ENCODE measurements around the gene NOS2. TPM values are rescaled to one million over a fixed set of nuclear protein-coding genes. Genes with fewer than 3 reads are reported as not detected.

Gene NOS2
- total RNA-seq, 4 donors from 2014 or later = 0.07 to 0.40 (median 0.35) TPM

DNA sequence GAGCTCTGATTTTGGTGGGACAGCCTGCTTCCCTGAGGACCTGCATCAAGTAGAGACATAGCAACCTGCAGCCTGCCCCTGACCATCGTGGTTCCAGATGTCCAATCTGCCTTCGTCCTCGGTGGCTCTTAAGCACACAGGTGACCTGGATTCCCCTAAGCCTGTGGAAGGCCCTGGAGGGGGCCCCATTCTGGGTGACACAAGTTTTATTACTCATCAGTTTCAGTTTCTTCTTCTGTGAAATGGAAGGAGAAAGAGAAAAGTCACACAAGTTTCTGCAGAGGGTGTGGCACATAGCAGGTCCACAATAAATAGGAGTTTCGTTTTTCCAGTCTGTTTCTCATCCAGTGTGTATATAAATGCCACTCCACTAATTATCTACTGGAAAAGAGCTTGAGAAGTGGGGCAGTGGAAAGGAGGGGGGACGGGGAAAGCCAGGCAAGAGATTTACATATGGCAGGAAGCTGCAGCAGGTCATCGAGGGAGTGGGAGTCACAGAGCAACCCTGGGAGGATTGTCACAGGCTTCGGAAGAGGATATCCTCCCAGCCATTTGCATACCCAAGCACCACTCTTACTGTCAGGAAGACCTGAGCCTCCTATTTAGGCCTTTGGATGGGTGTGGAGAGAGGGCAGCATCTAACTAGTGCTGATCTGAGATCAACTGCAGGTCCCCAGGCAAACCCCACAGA is 10.0 kb upstream of the NOS2 start:
- 52 to 56% methylated on average over 6 of the region's 7 CpGs for WGBS, 2 donors (ENCODE audit: low coverage in 1 of 2)
- Histone ChIP-seq H3K27me3 (no peaks in the 10 kb centered on the region), H3K4me3 (no peak overlapping the region), H3K27ac (no peak overlapping the region), H3K9me3 (peaks cover 0 to 7% (median 0%) of the 10 kb centered on the region in 3 donors), H3K36me3 (no peaks in the 10 kb centered on the region), H3K4me1 (peaks cover 0 to 8% (median 0%) of the 10 kb centered on the region in 3 donors)
- no peak for ATAC-seq
- TF ChIP-seq, protein P1, sequence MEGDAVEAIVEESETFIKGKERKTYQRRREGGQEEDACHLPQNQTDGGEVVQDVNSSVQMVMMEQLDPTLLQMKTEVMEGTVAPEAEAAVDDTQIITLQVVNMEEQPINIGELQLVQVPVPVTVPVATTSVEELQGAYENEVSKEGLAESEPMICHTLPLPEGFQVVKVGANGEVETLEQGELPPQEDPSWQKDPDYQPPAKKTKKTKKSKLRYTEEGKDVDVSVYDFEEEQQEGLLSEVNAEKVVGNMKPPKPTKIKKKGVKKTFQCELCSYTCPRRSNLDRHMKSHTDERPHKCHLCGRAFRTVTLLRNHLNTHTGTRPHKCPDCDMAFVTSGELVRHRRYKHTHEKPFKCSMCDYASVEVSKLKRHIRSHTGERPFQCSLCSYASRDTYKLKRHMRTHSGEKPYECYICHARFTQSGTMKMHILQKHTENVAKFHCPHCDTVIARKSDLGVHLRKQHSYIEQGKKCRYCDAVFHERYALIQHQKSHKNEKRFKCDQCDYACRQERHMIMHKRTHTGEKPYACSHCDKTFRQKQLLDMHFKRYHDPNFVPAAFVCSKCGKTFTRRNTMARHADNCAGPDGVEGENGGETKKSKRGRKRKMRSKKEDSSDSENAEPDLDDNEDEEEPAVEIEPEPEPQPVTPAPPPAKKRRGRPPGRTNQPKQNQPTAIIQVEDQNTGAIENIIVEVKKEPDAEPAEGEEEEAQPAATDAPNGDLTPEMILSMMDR (IDR thresholded peaks at IDR 0.05) = no peak
- TF ChIP-seq EP300 (IDR thresholded peaks at IDR 0.05) (no peak), POLR2AphosphoS5 (IDR thresholded peaks at IDR 0.05) (no peak), POLR2A (IDR thresholded peaks at IDR 0.05) (no peak)

DNA sequence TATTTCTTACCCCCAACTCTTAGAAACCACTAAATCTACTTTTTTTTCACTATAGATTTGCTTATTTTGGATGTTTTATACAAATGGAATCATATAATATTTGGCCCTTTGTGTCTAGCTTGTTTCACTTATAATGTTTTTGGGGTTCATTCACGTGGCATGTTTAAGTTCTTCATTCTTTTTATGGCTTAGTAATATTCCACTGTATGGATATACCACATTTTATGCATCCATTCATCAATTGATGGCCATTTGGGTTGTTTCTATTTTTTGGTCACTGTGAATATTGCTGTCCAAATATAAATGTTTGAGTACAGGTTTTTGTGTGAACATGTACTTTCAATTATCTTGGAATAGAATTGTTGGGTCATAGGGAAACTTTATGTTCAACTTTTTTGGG is 9.2 kb upstream of the NOS2 start:
- Histone ChIP-seq H3K27me3 (no peaks in the 10 kb centered on the region), H3K27ac (no peak overlapping the region), H3K9me3 (peaks cover 0 to 7% (median 0%) of the 10 kb centered on the region in 3 donors), H3K36me3 (no peaks in the 10 kb centered on the region), H3K4me3 (no peak overlapping the region), H3K4me1 (peaks cover 0 to 12% (median 0%) of the 10 kb centered on the region in 3 donors)
- WGBS, 2 donors (ENCODE audit: low coverage in 1 of 2) = 83 to 92% methylated on average over 1 of the region's 1 CpG
- no peak for ATAC-seq
- TF ChIP-seq, protein P1 (IDR thresholded peaks at IDR 0.05) = no peak
- TF ChIP-seq POLR2AphosphoS5 (IDR thresholded peaks at IDR 0.05) = no peak

DNA sequence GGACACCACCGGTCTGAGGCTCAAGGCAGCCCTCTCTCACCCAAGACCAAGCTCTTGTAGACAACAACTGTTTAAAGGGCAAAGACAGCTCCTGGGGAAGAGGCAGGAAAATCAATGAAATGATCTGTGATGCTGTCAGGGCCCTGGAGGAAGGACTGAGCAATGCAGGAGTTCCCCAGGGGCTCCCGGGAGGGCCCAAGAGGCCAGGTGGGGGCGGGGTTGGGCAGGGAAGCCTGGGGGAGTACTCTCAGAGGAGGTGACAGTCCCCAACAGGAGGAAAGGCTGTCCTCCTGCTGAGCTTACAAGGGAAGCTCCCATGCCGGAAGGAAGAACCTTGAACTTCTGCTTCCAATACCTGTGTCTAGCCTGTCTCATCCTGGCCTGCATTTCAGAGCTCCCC is 8.3 kb upstream of the NOS2 start:
- TF ChIP-seq, protein P1 (IDR thresholded peaks at IDR 0.05) = no peak
- TF ChIP-seq EP300 (IDR thresholded peaks at IDR 0.05) (no peak), POLR2AphosphoS5 (IDR thresholded peaks at IDR 0.05) (no peak)
- H3K36me3 ChIP-seq = no peaks in the 10 kb centered on the region
- H3K9me3 ChIP-seq = peaks cover 0 to 7% (median 0%) of the 10 kb centered on the region in 3 donors
- ATAC-seq = no peak
- H3K4me1 ChIP-seq = peaks cover 0 to 12% (median 0%) of the 10 kb centered on the region in 3 donors
- H3K27me3 ChIP-seq = no peaks in the 10 kb centered on the region
- no peak overlapping the region for H3K27ac ChIP-seq
- no peak overlapping the region for H3K4me3 ChIP-seq
- 40 to 57% methylated on average over 1 of the region's 4 CpGs for WGBS, 2 donors (ENCODE audit: low coverage in 1 of 2)

DNA sequence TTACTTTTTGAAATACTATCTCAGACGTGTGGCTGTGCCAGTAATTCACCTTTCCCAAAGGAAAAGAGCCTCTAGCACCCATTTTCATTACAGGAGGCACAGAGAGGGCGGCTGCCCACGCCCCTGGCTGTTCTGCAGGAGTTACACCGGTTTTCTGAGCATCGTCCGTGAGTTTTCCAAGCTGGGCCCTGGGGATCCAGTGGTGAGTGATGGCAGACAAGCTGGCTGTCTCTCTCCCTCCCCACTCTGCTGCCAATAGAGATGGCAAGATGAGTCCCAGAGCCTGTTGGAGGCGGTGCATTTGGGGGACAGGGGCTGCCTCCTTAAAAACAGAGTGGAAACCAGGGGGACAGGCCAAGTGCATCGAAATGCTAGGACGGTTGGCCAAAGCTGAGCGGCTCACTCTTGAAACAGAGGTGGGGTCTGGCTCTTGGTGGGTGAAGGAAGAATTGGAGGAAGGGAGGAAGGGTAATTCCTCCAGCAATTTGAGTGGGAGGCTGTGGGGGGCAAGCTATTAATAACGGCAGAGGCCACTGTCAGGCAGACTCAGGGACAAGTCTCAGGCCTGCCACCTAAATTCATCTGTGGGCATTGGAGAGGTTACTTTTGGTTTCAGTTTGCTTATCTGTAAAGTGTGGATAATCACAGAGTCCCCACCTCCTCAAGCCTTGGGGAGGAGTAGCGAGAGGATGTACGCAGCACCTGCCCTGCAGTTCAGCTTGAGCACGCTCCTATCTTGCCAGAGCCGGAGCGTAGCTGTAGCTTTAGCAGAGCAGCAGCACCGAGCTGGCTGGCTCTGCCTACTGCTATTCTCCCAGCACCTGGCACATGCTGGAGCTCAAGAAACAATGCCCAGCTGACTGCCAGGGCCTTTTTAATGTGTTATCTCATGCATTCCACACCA is 7.5 kb upstream of the NOS2 start:
- Histone ChIP-seq H3K27me3 (no peaks in the 10 kb centered on the region), H3K36me3 (no peaks in the 10 kb centered on the region), H3K27ac (no peak overlapping the region), H3K4me1 (peaks cover 0 to 12% (median 0%) of the 10 kb centered on the region in 3 donors), H3K9me3 (peaks cover 0 to 7% (median 0%) of the 10 kb centered on the region in 3 donors), H3K4me3 (no peak overlapping the region)
- TF ChIP-seq EP300 (IDR thresholded peaks at IDR 0.05) = no peak
- TF ChIP-seq POLR2A (IDR thresholded peaks at IDR 0.05) = no peak
- TF ChIP-seq, protein P1 (IDR thresholded peaks at IDR 0.05) = no peak
- TF ChIP-seq POLR2AphosphoS5 (IDR thresholded peaks at IDR 0.05) = no peak
- no peak for ATAC-seq
- WGBS, 2 donors (ENCODE audit: low coverage in 1 of 2) = 66 to 83% methylated on average over 7 to 10 of the region's 17 CpGs

All from gastroesophageal sphincter (tissue), 4 donors.